Immature natural killer cell (primary cell): ENCODE measurements around the gene DPH2. TPM values are rescaled to one million over a fixed set of nuclear protein-coding genes. Genes with fewer than 3 reads are reported as not detected.

Experiments used
- DNase-seq, 3 donors: peaks; one replicate each; pipeline ENCODE4 v3.0.0; 2022; ENCODE audit warnings: mixed read lengths in 1 of 3
- H3K27ac Mint-ChIP-seq, 6 donors: one replicate each; pipeline ENCODE4 v1.8.0; 2020; ENCODE audit warnings: mixed read lengths in 6 of 6, mild to moderate bottlenecking in 5 of 6, inconsistent platforms in 4 of 6, moderate library complexity in 3 of 6
- H3K27me3 Mint-ChIP-seq, 3 donors: one replicate each; pipeline ENCODE4 v1.8.0; 2020 to 2021; ENCODE audit warnings: low read depth in 3 of 3, mild to moderate bottlenecking in 3 of 3, mixed read lengths in 3 of 3, moderate library complexity in 3 of 3, inconsistent platforms in 1 of 3
- H3K36me3 Mint-ChIP-seq, 3 donors: one replicate each; pipeline ENCODE4 v1.8.0; 2020; ENCODE audit warnings: mixed read lengths in 3 of 3, inconsistent platforms in 2 of 3, mild to moderate bottlenecking in 2 of 3
- H3K4me1 Mint-ChIP-seq, 2 donors: one replicate each; pipeline ENCODE4 v1.8.0; 2020; ENCODE audit warnings: inconsistent platforms in 2 of 2, mild to moderate bottlenecking in 2 of 2, mixed read lengths in 2 of 2, moderate library complexity in 1 of 2
- H3K4me3 Mint-ChIP-seq, 5 donors: one replicate each; pipeline ENCODE4 v1.8.0; 2020; ENCODE audit warnings: mild to moderate bottlenecking in 5 of 5, mixed read lengths in 5 of 5, inconsistent platforms in 3 of 5, moderate library complexity in 3 of 5
- H3K9me3 Mint-ChIP-seq, 6 donors: one replicate each; pipeline ENCODE4 v1.8.0; 2020; ENCODE audit warnings: mild to moderate bottlenecking in 6 of 6, mixed read lengths in 6 of 6, inconsistent platforms in 4 of 6, moderate library complexity in 3 of 6
- polyA plus RNA-seq, 3 donors: library from polyadenylated mRNA; unstranded; fragments of 300-500 nt; fragmentation: Illumina TruSeq; gene quantifications; one replicate each; pipeline ENCODE4 v1.2.3, GENCODE V29; 2021

DPH2 gene
- polyA plus RNA-seq, 3 donors from 2014 or later: 20.0 to 29.0 (median 21.4) TPM

GRCh38 chr1:44016041-44016889 is 46.5 kb downstream of the DPH2 start:
- no peaks in the 10 kb centered on the region for H3K4me1 Mint-ChIP-seq
- H3K27ac Mint-ChIP-seq: no peak overlapping the region
- no peak for DNase-seq
- H3K4me3 Mint-ChIP-seq: no peak overlapping the region
- H3K9me3 Mint-ChIP-seq: no peaks in the 10 kb centered on the region
- no peaks in the 10 kb centered on the region for H3K36me3 Mint-ChIP-seq
- no peaks in the 10 kb centered on the region for H3K27me3 Mint-ChIP-seq

GRCh38 chr1:44016890-44017400 is 47.1 kb downstream of the DPH2 start:
- H3K4me3 Mint-ChIP-seq: no peak overlapping the region
- no peak overlapping the region for H3K27ac Mint-ChIP-seq
- no peak for DNase-seq
- H3K36me3 Mint-ChIP-seq: no peaks in the 10 kb centered on the region
- no peaks in the 10 kb centered on the region for H3K4me1 Mint-ChIP-seq
- no peaks in the 10 kb centered on the region for H3K27me3 Mint-ChIP-seq
- H3K9me3 Mint-ChIP-seq: no peaks in the 10 kb centered on the region

- no peaks in the 10 kb centered on the region for H3K9me3 Mint-ChIP-seq
- DNase-seq: no peak
- H3K27ac Mint-ChIP-seq: no peak overlapping the region
- H3K27me3 Mint-ChIP-seq: no peaks in the 10 kb centered on the region
- H3K36me3 Mint-ChIP-seq: no peaks in the 10 kb centered on the region
- no peaks in the 10 kb centered on the region for H3K4me1 Mint-ChIP-seq
- no peak overlapping the region for H3K4me3 Mint-ChIP-seq
Measured at GRCh38 chr1:44019466-44019948, 49.7 kb downstream of the DPH2 start.

- Mint-ChIP-seq H3K27me3 (no peaks in the 10 kb centered on the region), H3K4me1 (no peaks in the 10 kb centered on the region), H3K4me3 (no peak overlapping the region), H3K27ac (no peak overlapping the region), H3K9me3 (no peaks in the 10 kb centered on the region), H3K36me3 (no peaks in the 10 kb centered on the region)
- DNase-seq: no peak
Measured at GRCh38 chr1:44020464-44020863, 50.7 kb downstream of the DPH2 start.

GRCh38 chr1:44021156-44021555 is 51.3 kb downstream of the DPH2 start:
- no peaks in the 10 kb centered on the region for H3K27me3 Mint-ChIP-seq
- H3K36me3 Mint-ChIP-seq: no peaks in the 10 kb centered on the region
- H3K4me1 Mint-ChIP-seq: no peaks in the 10 kb centered on the region
- H3K27ac Mint-ChIP-seq: no peak overlapping the region
- no peak overlapping the region for H3K4me3 Mint-ChIP-seq
- no peaks in the 10 kb centered on the region for H3K9me3 Mint-ChIP-seq
- no peak for DNase-seq

GRCh38 chr1:44021581-44022321 is 51.9 kb downstream of the DPH2 start:
- DNase-seq: no peak
- no peak overlapping the region for H3K27ac Mint-ChIP-seq
- H3K27me3 Mint-ChIP-seq: no peaks in the 10 kb centered on the region
- no peaks in the 10 kb centered on the region for H3K36me3 Mint-ChIP-seq
- H3K4me1 Mint-ChIP-seq: no peaks in the 10 kb centered on the region
- H3K4me3 Mint-ChIP-seq: no peak overlapping the region
- no peaks in the 10 kb centered on the region for H3K9me3 Mint-ChIP-seq

Other genes with a start within 250 kb of the DPH2 start
- not detected for gene ARTN, start 36.2 kb upstream of the DPH2 start, polyA plus RNA-seq
- 10 to 100 TPM in 2 of 3 donors, 1 to 10 TPM in 1; 9.8 to 18.6 (median 10.3) TPM for gene IPO13, start 23.1 kb upstream of the DPH2 start, polyA plus RNA-seq
- gene ATP6V0B, start 5.0 kb downstream of the DPH2 start, polyA plus RNA-seq: 100 to 1,000 TPM; 227 to 425 (median 395) TPM
- gene B4GALT2, start 9.2 kb downstream of the DPH2 start, polyA plus RNA-seq: 1 to 10 TPM in 1 of 3 donors, under 1 TPM in 2; 0.48 to 1.6 (median 0.59) TPM
- 1 to 10 TPM in 2 of 3 donors, not detected in 1; 1.4 to 4.1 TPM for gene CCDC24, start 21.6 kb downstream of the DPH2 start, polyA plus RNA-seq
- not detected for gene SLC6A9, start 61.5 kb downstream of the DPH2 start, polyA plus RNA-seq
- not detected for gene KLF17, start 148.8 kb downstream of the DPH2 start, polyA plus RNA-seq
- not detected for gene KLF18, start 171.6 kb downstream of the DPH2 start, polyA plus RNA-seq
- 10 to 100 TPM; 29.4 to 44.3 (median 39.8) TPM for gene DMAP1, start 243.5 kb downstream of the DPH2 start, polyA plus RNA-seq